ENCODE results near the gene RIN1. TPM values are rescaled to one million over a fixed set of nuclear protein-coding genes. Genes with fewer than 3 reads are reported as not detected.

RIN1 gene
- total and polyA plus RNA-seq, 9 of the 15 experiments (the other 6 are each of a cell fraction or from before 2014, with no cell fraction given): 0.01 to 1.2 (median 0.45) TPM; not detected in 1

GRCh38 chr11:66359662-66360087 lies 23.4 kb upstream of the RIN1 start:
- DNase-seq (ENCODE audit: extremely low read depth in 1 of 4, low spot score in 3 of 4) (peak; percentile 57 to 78 (median 70)), ATAC-seq (peak; percentile 53), FAIRE-seq (no peak)
- ChIA-PET CTCF (ENCODE audit: low intra/inter-chr PET ratio) (no interaction called here), POLR2A (interaction anchor here (0.9 to 2.8 kb wide), 4 partner anchors 9 to 45 kb away, joined by 3 to 12 read pairs (median 4); partner anchors contain the start of gene B4GAT1)
- no peak overlapping the region for H3K27ac ChIP-seq (ENCODE audit: extremely low read depth, low read depth, low read length)
- no peak overlapping the region for H3K9ac ChIP-seq (ENCODE audit: insufficient read depth in 1 of 2, low read depth in 2 of 2, low read length in 2 of 2)
- peaks cover 23% of the 10 kb centered on the region; the same call in 2 of the 3 replicates for H3K36me3 ChIP-seq (ENCODE audit: control insufficient read depth, insufficient read depth, low read length)
- no TSS peak for BruUV-seq (replicated peaks)
- H3K27me3 ChIP-seq (ENCODE audit: control insufficient read depth in 2 of 2, insufficient read depth in 2 of 2, low read length in 2 of 2): no peaks in the 10 kb centered on the region
- H3K9me1 ChIP-seq (ENCODE audit: control insufficient read depth, insufficient read depth, low read length): no peaks in the 10 kb centered on the region
- H3K4me3 ChIP-seq: no peak overlapping the region
- no peaks in the 10 kb centered on the region for H3K79me2 ChIP-seq (ENCODE audit: control insufficient read depth, insufficient read depth, low read length)
- 18% methylated on average over 3 of the region's 3 CpGs for WGBS (ENCODE audit: insufficient coverage, low coverage, missing lambda C conversion rate)
- H3K4me1 ChIP-seq (replicated peaks in 1 of 2; ENCODE audit: control insufficient read depth in 2 of 2, insufficient read depth in 2 of 2, low read length in 2 of 2): peaks cover 0 to 15% of the 10 kb centered on the region in 2 experiments; a peak in 4 of 5 replicates
- H2AFZ ChIP-seq (ENCODE audit: low read depth, low read length): no peak overlapping the region
- intact Hi-C loops (cut with micrococcal nuclease): no loop called here
- H3K4me2 ChIP-seq (ENCODE audit: insufficient read depth, low read length): no peak overlapping the region
- H3K9me3 ChIP-seq (replicated peaks; ENCODE audit: control insufficient read depth, insufficient read depth, low read depth, low read length): no peaks in the 10 kb centered on the region
- peaks cover 18% of the 10 kb centered on the region for H4K20me1 ChIP-seq (replicated peaks; ENCODE audit: control insufficient read depth, insufficient read depth, low read length)
- in situ Hi-C loops (cut with MboI): no loop called here
- TF ChIP-seq E2F6 (IDR thresholded peaks at IDR 0.05; ENCODE audit: borderline replicate concordance in 1 of 2, extremely low read depth in 1 of 2, insufficient read depth in 1 of 2, insufficient read length in 1 of 2, low read depth in 1 of 2, low read length in 1 of 2, poor library complexity in 1 of 2, severe bottlenecking in 1 of 2) (no peak), FOXA3 (CRISPR knock-in tag; conservative IDR thresholded peaks at IDR 0.05 in 1 of 2, IDR thresholded peaks at IDR 0.05 in 1 of 2) (0 out of 4 replicates have a peak, but pooled peaks of 1 of the 2 experiments have one; percentile 27), ARNT (IDR thresholded peaks at IDR 0.05) (no peak), COPS2 (conservative IDR thresholded peaks at IDR 0.05) (no peak), PHF20 (IDR thresholded peaks at IDR 0.05; ENCODE audit: partially characterized antibody) (no peak), PHB (CRISPR knock-in tag; IDR thresholded peaks at IDR 0.05) (no peak), ZNF316 (IDR thresholded peaks at IDR 0.05) (no peak), ETV5 (CRISPR knock-in tag; IDR thresholded peaks at IDR 0.05; ENCODE audit: low read depth) (no peak), ZNF785 (CRISPR knock-in tag; IDR thresholded peaks at IDR 0.05) (no peak), HDGF (IDR thresholded peaks at IDR 0.05) (no peak), RFX5 (IDR thresholded peaks at IDR 0.05; ENCODE audit: low read depth, low read length) (no peak), TBP (optimal IDR thresholded peaks at IDR 0.05; ENCODE audit: low read depth, low read length) (no peak)
- TF ChIP-seq, protein P1, sequence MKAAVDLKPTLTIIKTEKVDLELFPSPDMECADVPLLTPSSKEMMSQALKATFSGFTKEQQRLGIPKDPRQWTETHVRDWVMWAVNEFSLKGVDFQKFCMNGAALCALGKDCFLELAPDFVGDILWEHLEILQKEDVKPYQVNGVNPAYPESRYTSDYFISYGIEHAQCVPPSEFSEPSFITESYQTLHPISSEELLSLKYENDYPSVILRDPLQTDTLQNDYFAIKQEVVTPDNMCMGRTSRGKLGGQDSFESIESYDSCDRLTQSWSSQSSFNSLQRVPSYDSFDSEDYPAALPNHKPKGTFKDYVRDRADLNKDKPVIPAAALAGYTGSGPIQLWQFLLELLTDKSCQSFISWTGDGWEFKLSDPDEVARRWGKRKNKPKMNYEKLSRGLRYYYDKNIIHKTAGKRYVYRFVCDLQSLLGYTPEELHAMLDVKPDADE (conservative IDR thresholded peaks at IDR 0.05; ENCODE audit: control insufficient read depth, low read depth, low read length): no peak
- TF ChIP-seq, protein P2, sequence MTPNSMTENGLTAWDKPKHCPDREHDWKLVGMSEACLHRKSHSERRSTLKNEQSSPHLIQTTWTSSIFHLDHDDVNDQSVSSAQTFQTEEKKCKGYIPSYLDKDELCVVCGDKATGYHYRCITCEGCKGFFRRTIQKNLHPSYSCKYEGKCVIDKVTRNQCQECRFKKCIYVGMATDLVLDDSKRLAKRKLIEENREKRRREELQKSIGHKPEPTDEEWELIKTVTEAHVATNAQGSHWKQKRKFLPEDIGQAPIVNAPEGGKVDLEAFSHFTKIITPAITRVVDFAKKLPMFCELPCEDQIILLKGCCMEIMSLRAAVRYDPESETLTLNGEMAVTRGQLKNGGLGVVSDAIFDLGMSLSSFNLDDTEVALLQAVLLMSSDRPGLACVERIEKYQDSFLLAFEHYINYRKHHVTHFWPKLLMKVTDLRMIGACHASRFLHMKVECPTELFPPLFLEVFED (CRISPR knock-in tag; conservative IDR thresholded peaks at IDR 0.05): no peak

Data from K562 (cell line).